ENCODE measurements around the gene GSTO1. TPM values are rescaled to one million over a fixed set of nuclear protein-coding genes. Genes with fewer than 3 reads are reported as not detected.

Gene GSTO1
- total RNA-seq, 5 donors from 2014 or later (not counting 1 experiment from before 2014, with no cell fraction given) = 19.9 to 61.5 (median 46.2) TPM

DNA sequence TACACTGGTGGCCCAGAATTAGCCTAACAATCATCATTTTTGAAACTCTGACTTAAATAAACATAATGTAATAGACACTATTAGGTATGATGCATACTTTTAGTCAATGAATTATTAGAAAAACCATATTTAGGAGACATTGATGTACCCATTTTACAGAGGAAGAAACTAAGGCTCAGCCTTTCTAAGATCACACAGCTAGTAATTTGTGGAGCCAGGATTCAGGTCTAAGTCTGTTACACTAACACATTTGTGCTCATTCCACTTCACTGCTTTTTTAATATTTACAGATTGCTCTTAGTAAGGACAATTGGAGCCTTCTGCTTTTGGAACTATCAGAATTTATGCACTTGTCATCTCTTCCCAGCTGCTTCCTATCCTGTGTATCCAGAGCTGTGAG lies 31.4 kb upstream of the GSTO1 start:
- DNase-seq (no peak), ATAC-seq (replicated peaks in 1 of 4) (no peak)
- Mint-ChIP-seq H3K4me1 (no peaks in the 10 kb centered on the region), H3K27ac (no peak overlapping the region), H3K9me3 (no peaks in the 10 kb centered on the region), H3K27me3 (peaks cover 17 to 18% of the 10 kb centered on the region in 2 donors), H3K36me3 (no peaks in the 10 kb centered on the region), H3K4me3 (no peak overlapping the region)
- ChIA-PET CTCF (interaction anchor here in 1 of 2 donors (0.6 kb wide), 2 partner anchors 47 to 123 kb away, joined by 3 read pairs; no protein-coding TSS in a partner anchor), POLR2A (interaction anchor here in 1 of 2 donors (0.6 kb wide), 1 partner anchor 304 kb away, joined by 3 read pairs; no protein-coding TSS in a partner anchor)
- Histone ChIP-seq H3K9me3 (no peaks in the 10 kb centered on the region), H3K4me3 (ENCODE audit: control insufficient read depth in 1 of 2, extremely low read depth in 1 of 2, low read length in 1 of 2) (no peak overlapping the region), H3K27me3 (replicated peaks in 1 of 2; ENCODE audit: control insufficient read depth in 2 of 2, extremely low read depth in 1 of 2, insufficient read depth in 2 of 2, low read length in 1 of 2) (peaks cover 0 to 9% of the 10 kb centered on the region in 2 experiments), H3K36me3 (ENCODE audit: control insufficient read depth in 2 of 2, extremely low read depth in 1 of 2, insufficient read depth in 1 of 2, low read length in 1 of 2) (no peaks in the 10 kb centered on the region), H3K4me1 (ENCODE audit: control insufficient read depth in 1 of 2, extremely low read depth in 1 of 2, insufficient read depth in 2 of 2, low read length in 2 of 2) (no peaks in the 10 kb centered on the region), H3K27ac (ENCODE audit: low read length) (no peak overlapping the region)

DNA sequence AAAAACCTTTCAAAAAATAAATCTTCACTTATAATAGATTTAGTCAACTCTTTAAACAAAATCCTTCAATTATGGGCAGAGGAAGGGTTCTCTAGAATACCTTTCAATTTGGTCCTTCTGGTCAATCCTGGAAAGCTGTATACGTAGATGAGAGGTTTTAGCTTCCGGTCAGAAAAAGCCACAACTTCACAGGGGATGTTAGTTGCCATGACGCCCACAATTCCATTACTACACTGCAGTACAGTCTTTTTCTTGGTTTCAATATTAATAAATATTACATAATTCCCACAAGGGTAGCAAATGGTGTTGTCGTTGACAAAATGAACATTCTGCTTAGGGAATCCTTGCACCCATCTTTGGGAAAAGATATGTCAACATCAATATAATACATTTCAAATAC lies 24.2 kb upstream of the GSTO1 start:
- no peak overlapping the region for H3K4me3 ChIP-seq (ENCODE audit: control insufficient read depth in 1 of 2, extremely low read depth in 1 of 2, low read length in 1 of 2)
- no peaks in the 10 kb centered on the region for H3K36me3 Mint-ChIP-seq
- peak overlapping the region in 1 of 3 donors; percentile 84 for H3K4me3 Mint-ChIP-seq
- H3K27me3 Mint-ChIP-seq = peaks cover 9 to 29% of the 10 kb centered on the region in 2 donors
- WGBS (ENCODE audit: insufficient coverage) = no CpG with 5 or more reads among the region's 4 CpGs
- peaks cover 8 to 18% (median 17%) of the 10 kb centered on the region in 3 donors for H3K4me1 Mint-ChIP-seq
- no peak overlapping the region for H3K27ac Mint-ChIP-seq
- no peaks in the 10 kb centered on the region for H3K36me3 ChIP-seq (ENCODE audit: control insufficient read depth in 2 of 2, extremely low read depth in 1 of 2, insufficient read depth in 1 of 2, low read length in 1 of 2)
- ATAC-seq (replicated peaks in 1 of 4) = no peak
- DNase-seq = no peak
- POLR2A ChIA-PET = interaction anchor here in 1 of 2 donors (0.6 kb wide), 1 partner anchor 27 kb away, joined by 3 read pairs; no protein-coding TSS in a partner anchor
- peaks cover 0 to 22% of the 10 kb centered on the region in 2 experiments for H3K27me3 ChIP-seq (replicated peaks in 1 of 2; ENCODE audit: control insufficient read depth in 2 of 2, extremely low read depth in 1 of 2, insufficient read depth in 2 of 2, low read length in 1 of 2)
- CTCF ChIA-PET = interaction anchor here in 1 of 2 donors (1.4 kb wide), 1 partner anchor 37 kb away, joined by 4 read pairs; no protein-coding TSS in a partner anchor
- H3K9me3 Mint-ChIP-seq = peaks cover 0 to 4% (median 0%) of the 10 kb centered on the region in 3 donors
- H3K27ac ChIP-seq (ENCODE audit: low read length) = no peak overlapping the region
- H3K4me1 ChIP-seq (ENCODE audit: control insufficient read depth in 1 of 2, extremely low read depth in 1 of 2, insufficient read depth in 2 of 2, low read length in 2 of 2) = peaks cover 2 to 16% of the 10 kb centered on the region in 2 experiments
- H3K9me3 ChIP-seq = no peaks in the 10 kb centered on the region

DNA sequence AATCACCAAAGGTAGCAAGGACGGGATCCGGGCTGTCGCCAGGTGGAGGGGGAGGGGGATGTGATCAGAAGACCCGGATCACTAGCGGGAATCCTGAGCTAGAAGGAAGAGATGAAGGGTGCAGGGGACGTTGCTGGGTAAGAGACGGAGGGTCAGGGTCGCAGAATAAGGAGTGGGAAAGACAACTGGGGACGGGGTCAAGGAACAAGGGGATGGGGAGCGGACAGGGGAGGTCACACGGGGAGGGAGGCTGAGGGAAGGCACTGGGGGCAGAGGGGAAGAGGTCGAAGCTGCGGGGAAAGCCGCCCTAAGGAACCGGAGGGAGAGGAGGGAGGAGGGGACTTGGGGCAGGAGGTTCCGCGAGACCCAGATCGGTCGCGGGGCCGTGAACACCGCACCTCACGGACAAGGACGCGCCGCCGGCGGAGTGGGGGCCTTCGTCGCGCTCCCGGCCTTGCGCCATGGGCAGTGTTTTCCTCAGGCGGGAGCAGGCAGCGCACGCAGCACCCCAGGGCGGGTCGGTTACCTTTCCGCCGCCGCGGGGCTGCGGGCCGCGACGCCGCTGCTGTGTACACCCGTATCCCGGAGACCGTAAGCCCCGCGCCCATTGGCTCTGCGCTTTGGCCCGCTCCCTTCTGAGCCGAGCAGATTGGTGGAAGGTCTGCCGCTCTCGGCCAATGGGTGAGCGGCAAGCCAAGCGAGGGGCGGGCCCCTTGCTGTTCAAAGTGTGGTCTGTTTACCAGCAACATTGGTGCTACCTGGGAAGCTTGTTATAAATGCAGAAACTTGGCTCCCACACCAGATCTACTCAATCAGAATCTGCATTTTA lies 22.7 kb upstream of the GSTO1 start, which contains the start of gene CFAP43:
Gene CFAP43 (minus strand): TSS at position 581 of the 829 bp plus-strand sequence. CDS start 118 bp downstream, at position 463.
- peak within 1 kb of the TSS; percentile 82 to 84 (median 83) for H3K4me3 Mint-ChIP-seq
- Histone ChIP-seq H3K4me3 (ENCODE audit: control insufficient read depth in 1 of 2, extremely low read depth in 1 of 2, low read length in 1 of 2) (peak within 1 kb of the TSS; percentile 63 to 75), H3K36me3 (ENCODE audit: control insufficient read depth in 2 of 2, extremely low read depth in 1 of 2, insufficient read depth in 1 of 2, low read length in 1 of 2) (no peaks in the 10 kb centered on the region), H3K4me1 (ENCODE audit: control insufficient read depth in 1 of 2, extremely low read depth in 1 of 2, insufficient read depth in 2 of 2, low read length in 2 of 2) (peaks cover 2 to 16% of the 10 kb centered on the region in 2 experiments), H3K27me3 (replicated peaks in 1 of 2; ENCODE audit: control insufficient read depth in 2 of 2, extremely low read depth in 1 of 2, insufficient read depth in 2 of 2, low read length in 1 of 2) (peaks cover 0 to 18% of the 10 kb centered on the region in 2 experiments), H3K9me3 (no peaks in the 10 kb centered on the region), H3K27ac (ENCODE audit: low read length) (no peak within 1 kb of the TSS)
- peaks cover 15 to 31% of the 10 kb centered on the region in 2 donors for H3K27me3 Mint-ChIP-seq
- H3K27ac Mint-ChIP-seq = peak within 1 kb of the TSS in 1 of 2 donors; percentile 34
- WGBS (ENCODE audit: insufficient coverage) = 1% methylated on average over 53 of the region's 60 CpGs
- H3K4me1 Mint-ChIP-seq = peaks cover 8 to 18% (median 17%) of the 10 kb centered on the region in 3 donors
- ChIA-PET CTCF (interaction anchor here (0.7 to 1.4 kb wide), 4 partner anchors 23 to 64 kb away, joined by 4 to 8 read pairs (median 4); partner anchors contain the start of genes GSTO1 (in 1 of the 2) and GSTO2 (in 1 of the 2)), POLR2A (interaction anchor here (0.6 to 0.7 kb wide), 2 partner anchors 91 to 110 kb away, joined by 3 read pairs; partner anchors contain the start of gene SFR1 (in 1 of the 2))
- ATAC-seq (replicated peaks in 1 of 4) (peak; percentile 100), DNase-seq (peak; percentile 97 to 100 (median 99))
- peaks cover 0 to 11% (median 4%) of the 10 kb centered on the region in 3 donors for H3K9me3 Mint-ChIP-seq
- no peaks in the 10 kb centered on the region for H3K36me3 Mint-ChIP-seq

DNA sequence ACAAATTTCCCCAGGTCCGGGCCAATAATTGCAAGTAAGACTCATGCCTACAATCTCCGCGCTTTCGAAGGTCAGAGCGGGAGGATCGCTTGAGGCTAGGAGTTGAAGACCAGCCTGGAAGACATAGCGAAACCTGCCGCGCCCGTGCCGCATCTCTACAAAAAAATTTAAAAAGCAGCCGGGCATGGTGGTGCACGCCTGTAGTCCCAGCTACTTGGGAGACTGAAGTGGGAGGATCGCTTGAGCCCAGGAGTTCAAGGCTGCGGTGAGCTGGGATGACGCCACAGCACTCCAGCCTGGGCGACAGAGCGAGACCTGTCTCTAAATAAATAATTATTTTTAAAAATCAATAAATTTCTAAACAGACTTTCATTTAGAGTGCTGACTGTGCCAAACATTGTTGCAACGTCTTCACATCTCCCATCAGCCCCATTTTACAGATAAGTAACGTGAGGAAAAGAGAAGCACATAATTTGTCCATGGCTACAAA lies 22.0 kb upstream of the GSTO1 start:
- H3K9me3 ChIP-seq = no peaks in the 10 kb centered on the region
- H3K9me3 Mint-ChIP-seq = peaks cover 0 to 11% (median 4%) of the 10 kb centered on the region in 3 donors
- ChIA-PET POLR2A (interaction anchor here (0.6 to 0.7 kb wide), 3 partner anchors 47 to 111 kb away, joined by 3 read pairs; partner anchors contain the start of gene SFR1 (in 1 of the 2)), CTCF (interaction anchor here in 1 of 2 donors (1.0 kb wide), 2 partner anchors 22 to 36 kb away, joined by 4 read pairs; partner anchors contain the start of genes GSTO1 and GSTO2)
- no peaks in the 10 kb centered on the region for H3K36me3 Mint-ChIP-seq
- no peak overlapping the region for H3K27ac ChIP-seq (ENCODE audit: low read length)
- peak overlapping the region; percentile 63 to 75 for H3K4me3 ChIP-seq (ENCODE audit: control insufficient read depth in 1 of 2, extremely low read depth in 1 of 2, low read length in 1 of 2)
- H3K27me3 Mint-ChIP-seq = peaks cover 19 to 35% of the 10 kb centered on the region in 2 donors
- peaks cover 8 to 18% (median 17%) of the 10 kb centered on the region in 3 donors for H3K4me1 Mint-ChIP-seq
- ATAC-seq (replicated peaks in 1 of 4) (peak; percentile 18 to 26 (median 22)), DNase-seq (peak in 1 of 35 experiments; percentile 3)
- WGBS (ENCODE audit: insufficient coverage) = 2% methylated on average over 13 of the region's 20 CpGs
- H3K4me3 Mint-ChIP-seq = peak overlapping the region; percentile 82 to 84 (median 83)
- peaks cover 0 to 18% of the 10 kb centered on the region in 2 experiments for H3K27me3 ChIP-seq (replicated peaks in 1 of 2; ENCODE audit: control insufficient read depth in 2 of 2, extremely low read depth in 1 of 2, insufficient read depth in 2 of 2, low read length in 1 of 2)
- no peak overlapping the region for H3K27ac Mint-ChIP-seq
- no peaks in the 10 kb centered on the region for H3K36me3 ChIP-seq (ENCODE audit: control insufficient read depth in 2 of 2, extremely low read depth in 1 of 2, insufficient read depth in 1 of 2, low read length in 1 of 2)
- H3K4me1 ChIP-seq (ENCODE audit: control insufficient read depth in 1 of 2, extremely low read depth in 1 of 2, insufficient read depth in 2 of 2, low read length in 2 of 2) = peaks cover 2 to 16% of the 10 kb centered on the region in 2 experiments

GRCh38 chr10:104233817-104234216 lies 20.9 kb upstream of the GSTO1 start:
- WGBS (ENCODE audit: insufficient coverage) = no CpG with 5 or more reads among the region's 1 CpG
- ChIA-PET POLR2A (no interaction called here), CTCF (no interaction called here)
- ATAC-seq (replicated peaks in 1 of 4) (no peak), DNase-seq (no peak)
- Histone ChIP-seq H3K36me3 (ENCODE audit: control insufficient read depth in 2 of 2, extremely low read depth in 1 of 2, insufficient read depth in 1 of 2, low read length in 1 of 2) (no peaks in the 10 kb centered on the region), H3K27me3 (replicated peaks in 1 of 2; ENCODE audit: control insufficient read depth in 2 of 2, extremely low read depth in 1 of 2, insufficient read depth in 2 of 2, low read length in 1 of 2) (peaks cover 0 to 23% of the 10 kb centered on the region in 2 experiments), H3K9me3 (no peaks in the 10 kb centered on the region), H3K27ac (ENCODE audit: low read length) (no peak overlapping the region), H3K4me1 (ENCODE audit: control insufficient read depth in 1 of 2, extremely low read depth in 1 of 2, insufficient read depth in 2 of 2, low read length in 2 of 2) (peaks cover 2 to 16% of the 10 kb centered on the region in 2 experiments), H3K4me3 (ENCODE audit: control insufficient read depth in 1 of 2, extremely low read depth in 1 of 2, low read length in 1 of 2) (no peak overlapping the region)
- Mint-ChIP-seq H3K27ac (no peak overlapping the region), H3K4me1 (peaks cover 8 to 18% (median 17%) of the 10 kb centered on the region in 3 donors), H3K9me3 (peaks cover 0 to 11% (median 4%) of the 10 kb centered on the region in 3 donors), H3K27me3 (peaks cover 25 to 33% of the 10 kb centered on the region in 2 donors), H3K4me3 (peak overlapping the region; percentile 49 to 84 (median 57)), H3K36me3 (no peaks in the 10 kb centered on the region)

DNA sequence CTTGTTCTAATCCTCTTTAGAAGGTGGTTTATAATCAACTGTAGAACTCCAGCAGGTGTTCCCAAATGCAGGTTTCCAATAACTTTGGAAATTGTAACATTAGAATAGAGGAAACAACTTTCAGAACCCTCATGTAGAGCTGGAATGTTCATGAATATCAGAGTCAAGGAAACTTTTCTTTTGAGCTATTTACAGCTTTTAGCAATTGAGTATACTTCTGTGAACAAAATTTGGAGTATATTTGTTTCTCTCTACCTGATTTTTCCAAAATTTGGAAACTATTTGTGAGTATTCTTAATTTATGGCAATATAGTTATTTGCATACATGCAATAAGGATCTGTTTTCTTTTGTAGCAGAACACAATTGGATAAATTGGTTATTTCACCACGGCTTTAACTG lies 19.8 kb upstream of the GSTO1 start:
- 83% methylated on average over 1 of the region's 1 CpG for WGBS (ENCODE audit: insufficient coverage)

More for the DNA sequence above, 19.8 kb upstream of the GSTO1 start:
- Mint-ChIP-seq H3K27me3 (peaks cover 32% of the 10 kb centered on the region in 2 donors), H3K4me1 (peaks cover 8 to 18% (median 17%) of the 10 kb centered on the region in 3 donors), H3K36me3 (no peaks in the 10 kb centered on the region), H3K27ac (no peak overlapping the region), H3K4me3 (no peak overlapping the region), H3K9me3 (peaks cover 0 to 11% (median 4%) of the 10 kb centered on the region in 3 donors)
- DNase-seq (no peak), ATAC-seq (replicated peaks in 1 of 4) (no peak)
- Histone ChIP-seq H3K4me3 (ENCODE audit: control insufficient read depth in 1 of 2, extremely low read depth in 1 of 2, low read length in 1 of 2) (no peak overlapping the region), H3K9me3 (no peaks in the 10 kb centered on the region), H3K27ac (ENCODE audit: low read length) (no peak overlapping the region), H3K36me3 (ENCODE audit: control insufficient read depth in 2 of 2, extremely low read depth in 1 of 2, insufficient read depth in 1 of 2, low read length in 1 of 2) (no peaks in the 10 kb centered on the region), H3K4me1 (ENCODE audit: control insufficient read depth in 1 of 2, extremely low read depth in 1 of 2, insufficient read depth in 2 of 2, low read length in 2 of 2) (peaks cover 2 to 16% of the 10 kb centered on the region in 2 experiments), H3K27me3 (replicated peaks in 1 of 2; ENCODE audit: control insufficient read depth in 2 of 2, extremely low read depth in 1 of 2, insufficient read depth in 2 of 2, low read length in 1 of 2) (peaks cover 0 to 19% of the 10 kb centered on the region in 2 experiments)
- POLR2A ChIA-PET = no interaction called here
- CTCF ChIA-PET = interaction anchor here in 1 of 2 donors (0.5 kb wide), 1 partner anchor 33 kb away, joined by 7 read pairs; no protein-coding TSS in a partner anchor

Measured in T-cell (primary cell).